Measurements from ENCODE around the gene TTC4.

The TTC4 gene

DNA sequence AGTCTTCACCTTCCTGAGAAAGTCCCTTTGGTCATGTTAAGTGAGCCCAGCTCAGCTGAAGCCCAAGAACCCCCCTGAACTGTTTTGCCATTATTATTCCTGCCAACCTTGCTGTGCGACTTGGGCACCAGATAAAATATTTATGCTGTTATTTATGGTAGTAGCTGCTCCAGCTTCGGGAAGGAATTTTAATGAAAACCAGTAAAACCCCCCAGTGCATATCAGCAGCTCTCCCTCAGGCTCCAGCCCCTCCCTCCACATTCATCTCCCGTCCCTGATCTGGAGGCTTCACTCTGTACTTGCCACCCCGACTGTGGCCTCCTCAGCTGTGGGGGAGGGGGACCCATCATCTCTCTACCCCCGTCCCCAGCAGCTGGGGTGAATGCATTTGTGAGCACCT, 72.8 kb downstream of the TTC4 start:
- no peak for DNase-seq

GRCh38 chr1:54791880-54792522, 76.3 kb downstream of the TTC4 start:
- peak; percentile 34 for DNase-seq
